ENCODE results near the gene SLC4A3.

GRCh38 chr2:219592736-219593135 lies 34.7 kb upstream of the SLC4A3 start:
- TF ChIP-seq, protein P1, sequence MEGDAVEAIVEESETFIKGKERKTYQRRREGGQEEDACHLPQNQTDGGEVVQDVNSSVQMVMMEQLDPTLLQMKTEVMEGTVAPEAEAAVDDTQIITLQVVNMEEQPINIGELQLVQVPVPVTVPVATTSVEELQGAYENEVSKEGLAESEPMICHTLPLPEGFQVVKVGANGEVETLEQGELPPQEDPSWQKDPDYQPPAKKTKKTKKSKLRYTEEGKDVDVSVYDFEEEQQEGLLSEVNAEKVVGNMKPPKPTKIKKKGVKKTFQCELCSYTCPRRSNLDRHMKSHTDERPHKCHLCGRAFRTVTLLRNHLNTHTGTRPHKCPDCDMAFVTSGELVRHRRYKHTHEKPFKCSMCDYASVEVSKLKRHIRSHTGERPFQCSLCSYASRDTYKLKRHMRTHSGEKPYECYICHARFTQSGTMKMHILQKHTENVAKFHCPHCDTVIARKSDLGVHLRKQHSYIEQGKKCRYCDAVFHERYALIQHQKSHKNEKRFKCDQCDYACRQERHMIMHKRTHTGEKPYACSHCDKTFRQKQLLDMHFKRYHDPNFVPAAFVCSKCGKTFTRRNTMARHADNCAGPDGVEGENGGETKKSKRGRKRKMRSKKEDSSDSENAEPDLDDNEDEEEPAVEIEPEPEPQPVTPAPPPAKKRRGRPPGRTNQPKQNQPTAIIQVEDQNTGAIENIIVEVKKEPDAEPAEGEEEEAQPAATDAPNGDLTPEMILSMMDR (IDR thresholded peaks at IDR 0.05; ENCODE audit: low read length), result no peak
- no peak for TF ChIP-seq EZH2 (IDR thresholded peaks at IDR 0.05; ENCODE audit: borderline replicate concordance, low read length)

All from OCI-LY1 (cell line).